Measurements from ENCODE around the gene BSDC1.

Gene BSDC1

DNA sequence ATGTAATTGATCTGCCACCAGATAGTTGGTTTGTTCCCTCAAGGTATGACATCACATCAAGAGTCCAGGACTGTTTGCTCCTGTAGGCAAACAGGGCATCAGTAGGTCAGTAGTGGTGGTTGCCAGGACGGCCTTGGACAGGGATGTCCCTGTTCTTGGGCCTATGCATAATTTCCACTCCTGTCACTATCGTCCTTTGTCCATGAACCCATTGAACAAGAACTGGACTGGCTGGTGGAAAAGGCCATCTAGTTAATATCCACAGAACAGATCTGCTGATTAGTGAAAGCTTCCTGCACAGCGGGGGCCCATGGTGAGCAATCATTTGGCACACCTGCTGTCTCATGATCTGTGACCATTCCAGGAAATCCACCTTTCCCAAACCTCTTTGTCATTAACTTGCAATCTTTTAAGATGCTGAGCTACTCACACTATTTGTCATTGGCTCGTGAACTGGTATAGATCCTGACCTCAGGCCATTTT lies 12.4 kb upstream of the BSDC1 start:
- Mint-ChIP-seq H3K27me3 (ENCODE audit: low read depth, poor library complexity) (peaks cover 8% of the 10 kb centered on the region), H3K27ac (no peak overlapping the region), H3K9me3 (peaks cover 11% of the 10 kb centered on the region), H3K4me3 (no peak overlapping the region), H3K36me3 (ENCODE audit: low read depth) (no peaks in the 10 kb centered on the region), H3K4me1 (no peaks in the 10 kb centered on the region)
- DNase-seq: no peak
- TF ChIP-seq, protein P1, sequence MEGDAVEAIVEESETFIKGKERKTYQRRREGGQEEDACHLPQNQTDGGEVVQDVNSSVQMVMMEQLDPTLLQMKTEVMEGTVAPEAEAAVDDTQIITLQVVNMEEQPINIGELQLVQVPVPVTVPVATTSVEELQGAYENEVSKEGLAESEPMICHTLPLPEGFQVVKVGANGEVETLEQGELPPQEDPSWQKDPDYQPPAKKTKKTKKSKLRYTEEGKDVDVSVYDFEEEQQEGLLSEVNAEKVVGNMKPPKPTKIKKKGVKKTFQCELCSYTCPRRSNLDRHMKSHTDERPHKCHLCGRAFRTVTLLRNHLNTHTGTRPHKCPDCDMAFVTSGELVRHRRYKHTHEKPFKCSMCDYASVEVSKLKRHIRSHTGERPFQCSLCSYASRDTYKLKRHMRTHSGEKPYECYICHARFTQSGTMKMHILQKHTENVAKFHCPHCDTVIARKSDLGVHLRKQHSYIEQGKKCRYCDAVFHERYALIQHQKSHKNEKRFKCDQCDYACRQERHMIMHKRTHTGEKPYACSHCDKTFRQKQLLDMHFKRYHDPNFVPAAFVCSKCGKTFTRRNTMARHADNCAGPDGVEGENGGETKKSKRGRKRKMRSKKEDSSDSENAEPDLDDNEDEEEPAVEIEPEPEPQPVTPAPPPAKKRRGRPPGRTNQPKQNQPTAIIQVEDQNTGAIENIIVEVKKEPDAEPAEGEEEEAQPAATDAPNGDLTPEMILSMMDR (IDR thresholded peaks at IDR 0.05): no peak

DNA sequence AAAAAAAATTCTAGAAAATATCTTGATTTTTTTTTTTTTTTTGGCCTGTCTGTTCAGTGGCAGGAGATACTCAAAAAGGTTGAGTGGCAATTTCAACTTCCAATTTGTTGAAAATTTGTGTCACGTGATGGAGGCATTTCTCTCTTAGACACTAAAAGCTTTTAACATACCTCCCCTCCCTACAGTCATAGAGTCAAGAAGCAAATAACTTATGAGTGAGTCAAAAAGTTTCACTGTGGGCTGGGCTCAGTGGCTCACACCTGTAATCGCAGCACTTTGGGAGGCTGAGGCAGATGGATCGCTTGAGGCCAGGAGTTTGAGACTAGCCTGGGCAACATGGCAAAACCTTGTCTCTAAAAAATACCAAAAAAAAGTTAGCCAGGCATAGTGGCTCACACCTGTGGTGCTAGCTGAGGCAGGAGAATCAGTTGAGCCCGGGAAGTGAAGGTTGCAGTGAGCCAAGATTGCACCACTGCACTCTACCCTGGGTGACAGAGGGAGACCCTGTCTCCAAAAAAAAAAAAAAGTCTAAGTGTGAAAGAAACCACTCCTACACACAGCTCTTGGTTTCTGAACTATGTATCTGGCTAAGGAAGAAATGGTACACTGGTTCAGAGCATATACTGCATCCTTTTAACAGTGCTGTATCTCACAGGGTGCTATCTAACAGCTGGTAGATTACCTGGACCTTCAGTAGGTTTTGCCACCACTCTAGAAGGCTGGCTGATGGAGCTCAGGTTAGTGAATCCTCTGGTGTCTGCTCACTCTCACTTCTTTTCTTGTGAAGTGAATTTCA lies 11.6 kb upstream of the BSDC1 start:
- H3K9me3 Mint-ChIP-seq: peaks cover 6% of the 10 kb centered on the region
- TF ChIP-seq, protein P1 (IDR thresholded peaks at IDR 0.05): no peak
- peaks cover 3% of the 10 kb centered on the region for H3K27me3 Mint-ChIP-seq (ENCODE audit: low read depth, poor library complexity)
- no peaks in the 10 kb centered on the region for H3K4me1 Mint-ChIP-seq
- DNase-seq: no peak
- no peaks in the 10 kb centered on the region for H3K36me3 Mint-ChIP-seq (ENCODE audit: low read depth)
- no peak overlapping the region for H3K4me3 Mint-ChIP-seq
- no peak overlapping the region for H3K27ac Mint-ChIP-seq

DNA sequence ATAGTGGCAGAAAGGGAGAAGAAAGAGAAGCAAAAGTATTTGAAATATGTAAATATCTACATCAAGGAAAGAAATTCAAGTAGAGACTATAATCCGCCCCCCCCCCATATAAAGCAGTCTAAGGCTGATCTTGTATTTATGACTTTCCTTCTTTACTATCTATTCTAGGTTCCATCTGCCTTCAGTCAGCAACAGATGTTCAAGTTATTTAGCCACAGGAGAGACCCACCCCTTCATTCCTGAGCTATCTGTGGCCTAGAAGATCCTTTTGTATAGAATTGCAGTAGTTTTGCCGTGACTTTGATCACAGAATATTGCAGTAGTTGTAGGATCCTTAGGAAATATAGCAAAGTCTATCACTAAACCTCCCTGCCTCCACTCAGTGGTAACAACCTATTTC lies 10.7 kb upstream of the BSDC1 start:
- Mint-ChIP-seq H3K4me3 (no peak overlapping the region), H3K9me3 (peaks cover 6% of the 10 kb centered on the region), H3K4me1 (no peaks in the 10 kb centered on the region), H3K36me3 (ENCODE audit: low read depth) (no peaks in the 10 kb centered on the region), H3K27me3 (ENCODE audit: low read depth, poor library complexity) (peaks cover 3% of the 10 kb centered on the region), H3K27ac (no peak overlapping the region)
- TF ChIP-seq, protein P1 (IDR thresholded peaks at IDR 0.05): no peak
- DNase-seq: no peak

DNA sequence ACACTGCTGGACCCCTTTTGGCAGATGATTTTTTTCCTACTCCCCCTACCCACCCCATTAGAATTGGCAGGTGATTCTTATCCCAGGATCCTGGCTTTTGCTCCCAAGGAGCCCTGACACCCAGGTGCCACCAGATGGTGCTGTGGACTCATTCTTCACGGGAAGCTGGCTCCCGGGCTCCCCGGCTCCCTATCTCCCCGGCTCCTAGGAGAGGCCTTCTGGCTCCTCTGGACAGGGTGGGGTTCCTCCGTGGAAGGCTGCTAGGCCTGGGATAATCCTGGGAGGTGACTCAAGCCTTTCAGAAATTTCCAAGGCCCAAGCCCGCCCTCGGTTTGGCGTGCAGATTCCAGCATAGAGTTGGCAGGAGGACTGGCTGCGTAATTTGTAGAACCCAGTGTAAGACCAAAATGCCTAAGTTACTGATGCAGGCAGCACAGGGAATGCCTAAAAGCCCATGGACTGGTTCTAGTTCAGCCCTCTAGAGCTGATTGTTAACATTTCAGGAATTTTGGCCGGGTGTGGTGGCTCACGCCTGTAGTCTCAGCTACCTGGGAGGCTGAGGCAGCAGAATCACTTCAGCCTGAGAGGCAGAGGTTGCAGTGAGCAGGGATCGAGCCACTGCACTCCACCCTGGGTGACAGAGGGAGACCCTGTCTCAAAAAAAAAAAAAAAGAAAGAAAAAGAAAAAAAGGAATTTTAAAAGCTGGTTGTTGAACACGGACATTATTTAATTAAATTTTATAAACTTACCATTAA lies 6.8 kb upstream of the BSDC1 start:
- no peak overlapping the region for H3K4me3 Mint-ChIP-seq
- no peak overlapping the region for H3K27ac Mint-ChIP-seq
- H3K4me1 Mint-ChIP-seq: peaks cover under 1% of the 10 kb centered on the region
- peaks cover 6% of the 10 kb centered on the region for H3K27me3 Mint-ChIP-seq (ENCODE audit: low read depth, poor library complexity)
- peaks cover 12% of the 10 kb centered on the region for H3K36me3 Mint-ChIP-seq (ENCODE audit: low read depth)
- H3K9me3 Mint-ChIP-seq: peaks cover 11% of the 10 kb centered on the region
- peak; percentile 87 for DNase-seq
- TF ChIP-seq, protein P1 (IDR thresholded peaks at IDR 0.05): peak; percentile 84

DNA sequence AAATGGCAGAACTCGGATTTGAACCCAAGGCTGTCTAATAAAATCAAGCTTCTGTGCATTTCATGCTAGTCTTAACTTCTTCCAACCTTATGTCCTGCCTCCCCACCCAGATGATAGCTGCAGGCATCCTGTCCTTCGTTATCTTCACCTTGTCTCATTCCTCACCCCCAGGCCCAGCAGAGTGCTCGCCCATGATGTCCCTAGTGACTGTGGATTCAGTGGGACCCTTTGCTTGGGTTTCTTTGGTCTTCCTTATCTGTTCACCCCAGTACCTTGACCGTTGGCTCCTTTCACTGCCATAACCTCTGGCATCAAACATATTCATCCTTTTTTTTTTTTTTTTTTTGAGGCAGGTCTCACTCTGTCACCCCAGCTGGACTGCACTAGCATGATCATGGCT lies 5.6 kb upstream of the BSDC1 start:
- H3K27me3 Mint-ChIP-seq (ENCODE audit: low read depth, poor library complexity): peaks cover 6% of the 10 kb centered on the region
- no peak overlapping the region for H3K4me3 Mint-ChIP-seq
- H3K4me1 Mint-ChIP-seq: peaks cover 5% of the 10 kb centered on the region
- TF ChIP-seq, protein P1 (IDR thresholded peaks at IDR 0.05): no peak
- DNase-seq: no peak
- no peak overlapping the region for H3K27ac Mint-ChIP-seq
- H3K36me3 Mint-ChIP-seq (ENCODE audit: low read depth): peaks cover 15% of the 10 kb centered on the region
- peaks cover 11% of the 10 kb centered on the region for H3K9me3 Mint-ChIP-seq

Measured in nephron progenitor cell (in vitro differentiated cells).